GM15510 (cell line): ENCODE results near the gene FAM83E.

Experiments used
- POLR2A ChIP-seq: IDR thresholded peaks from 3 replicates; pipeline ENCODE4 v1.6.1; 2011; ENCODE audit warnings: borderline replicate concordance; ENCODE audit not compliant: insufficient read length; ENCODE audit errors: extremely low read depth

Gene FAM83E

DNA sequence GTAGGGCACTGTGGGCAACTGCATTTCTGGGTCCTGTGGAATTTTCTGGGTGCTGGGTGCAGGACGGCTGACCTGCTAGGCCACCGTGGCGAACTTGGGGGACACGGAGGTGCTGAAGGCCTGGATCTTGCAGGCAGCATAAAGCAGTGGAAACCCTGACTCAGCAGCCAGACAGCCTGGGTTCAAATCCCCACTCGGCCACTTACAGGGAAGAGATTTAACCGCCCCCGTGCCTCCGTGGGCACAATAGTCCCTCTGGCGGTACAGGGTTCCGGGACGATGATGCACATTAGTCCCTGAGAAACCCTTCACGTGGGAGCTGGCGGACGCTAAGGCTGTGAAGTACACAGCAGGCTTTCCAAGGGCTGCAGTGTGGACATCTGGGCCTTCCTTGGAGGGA is 3.0 kb downstream of the FAM83E start:
- no peak for TF ChIP-seq POLR2A

DNA sequence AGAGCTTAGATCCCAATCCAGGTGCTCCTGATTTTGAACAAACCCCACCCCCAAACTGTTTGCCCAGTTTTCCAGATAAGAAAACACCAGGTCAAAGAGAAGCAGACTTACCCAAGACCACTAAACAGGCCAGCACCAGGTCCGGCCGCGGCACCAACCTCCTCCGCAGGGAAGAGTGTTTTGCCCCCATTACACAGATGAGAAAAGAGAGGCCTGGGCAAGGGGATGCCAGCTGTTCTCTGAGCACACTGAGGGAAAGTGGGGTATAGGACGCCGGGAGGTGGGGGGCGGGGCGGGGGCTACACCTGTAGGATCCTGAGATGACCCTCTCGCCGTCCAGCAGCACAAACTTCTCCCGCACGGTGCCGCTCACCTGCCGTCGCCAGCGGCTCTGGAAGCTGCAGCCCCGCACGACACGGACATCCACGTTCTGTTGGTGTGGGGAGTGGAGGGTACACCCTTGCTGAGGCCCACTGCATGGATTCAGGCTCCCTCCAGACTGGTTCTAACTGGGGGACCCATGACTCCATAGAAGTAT is 5.2 kb downstream of the FAM83E start:
- TF ChIP-seq POLR2A: no peak

DNA sequence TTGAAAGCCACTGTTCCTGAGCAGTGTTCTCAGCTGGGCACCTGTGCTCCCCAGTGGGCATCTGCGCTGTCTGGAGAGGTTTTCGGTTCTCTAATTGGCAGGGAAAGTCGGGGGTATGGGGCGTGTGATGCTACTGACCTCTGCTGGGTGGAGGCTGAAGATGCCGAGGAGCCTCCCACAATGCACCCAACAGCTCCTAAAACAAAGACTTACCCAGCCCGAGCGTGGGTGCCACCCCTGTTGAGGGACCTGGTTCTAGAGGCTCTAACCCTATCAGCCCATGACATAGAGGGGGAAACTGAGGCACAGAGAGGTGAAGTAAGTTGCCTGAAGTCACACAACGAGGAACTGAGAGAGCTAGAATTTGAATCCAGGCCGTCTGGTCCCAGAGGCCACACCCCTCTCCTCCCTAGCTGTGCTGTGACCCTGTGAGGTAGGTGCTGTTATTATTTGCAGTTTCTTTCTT is 6.0 kb downstream of the FAM83E start:
- no peak for TF ChIP-seq POLR2A

DNA sequence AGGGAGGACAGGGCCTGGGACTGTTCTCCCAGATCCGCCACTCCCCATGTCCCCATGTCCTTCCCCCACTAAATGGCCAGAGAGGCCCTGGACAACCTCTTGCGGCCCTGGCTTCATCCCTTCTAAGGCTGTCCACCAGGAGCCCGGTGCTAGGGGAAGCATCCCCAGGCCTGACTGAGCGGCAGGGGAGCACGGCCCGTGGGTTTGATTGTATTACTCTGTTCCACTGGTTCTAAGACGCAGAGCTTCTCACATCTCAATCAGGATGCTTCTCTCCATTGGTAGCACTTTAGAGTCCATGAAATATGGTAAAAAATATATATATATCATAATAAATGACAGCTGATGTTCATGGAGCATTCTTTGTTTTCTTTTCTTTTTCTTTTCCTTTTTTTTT is 7.5 kb downstream of the FAM83E start:
- TF ChIP-seq POLR2A: no peak

DNA sequence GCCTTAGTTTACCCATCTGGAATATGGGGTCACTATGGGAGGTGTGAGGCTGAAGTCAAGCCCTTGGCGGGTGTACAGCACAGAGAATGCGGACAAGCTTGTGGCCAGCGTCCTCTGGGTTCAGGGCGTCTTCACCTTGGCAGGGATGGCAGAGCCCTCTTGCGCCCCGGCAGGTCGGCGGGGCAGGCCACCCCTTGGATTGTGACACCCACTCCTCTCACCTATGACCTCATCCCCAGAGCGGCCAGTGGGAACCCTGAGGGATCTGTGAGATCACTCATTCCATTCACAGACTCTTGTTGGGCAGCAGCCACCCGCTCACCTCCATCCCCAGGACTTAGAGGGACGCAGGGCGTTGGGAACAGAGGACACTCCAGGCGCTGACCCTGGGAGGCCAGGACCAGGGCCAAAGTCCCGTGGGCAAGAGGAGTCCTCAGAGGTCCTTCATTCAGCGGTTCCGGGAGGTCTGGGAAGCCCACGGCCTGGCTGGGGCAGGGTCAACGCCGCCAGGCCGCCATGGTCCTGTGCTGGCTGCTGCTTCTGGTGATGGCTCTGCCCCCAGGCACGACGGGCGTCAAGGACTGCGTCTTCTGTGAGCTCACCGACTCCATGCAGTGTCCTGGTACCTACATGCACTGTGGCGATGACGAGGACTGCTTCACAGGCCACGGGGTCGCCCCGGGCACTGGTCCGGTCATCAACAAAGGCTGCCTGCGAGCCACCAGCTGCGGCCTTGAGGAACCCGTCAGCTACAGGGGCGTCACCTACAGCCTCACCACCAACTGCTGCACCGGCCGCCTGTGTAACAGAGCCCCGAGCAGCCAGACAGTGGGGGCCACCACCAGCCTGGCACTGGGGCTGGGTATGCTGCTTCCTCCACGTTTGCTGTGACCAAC is 8.2 kb downstream of the FAM83E start, which contains the start of gene SPACA4:
SPACA4 (plus strand) TSS at position 280 of the 896 bp plus-strand sequence; CDS start at position 517, 237 bp downstream.
- no peak for TF ChIP-seq POLR2A

DNA sequence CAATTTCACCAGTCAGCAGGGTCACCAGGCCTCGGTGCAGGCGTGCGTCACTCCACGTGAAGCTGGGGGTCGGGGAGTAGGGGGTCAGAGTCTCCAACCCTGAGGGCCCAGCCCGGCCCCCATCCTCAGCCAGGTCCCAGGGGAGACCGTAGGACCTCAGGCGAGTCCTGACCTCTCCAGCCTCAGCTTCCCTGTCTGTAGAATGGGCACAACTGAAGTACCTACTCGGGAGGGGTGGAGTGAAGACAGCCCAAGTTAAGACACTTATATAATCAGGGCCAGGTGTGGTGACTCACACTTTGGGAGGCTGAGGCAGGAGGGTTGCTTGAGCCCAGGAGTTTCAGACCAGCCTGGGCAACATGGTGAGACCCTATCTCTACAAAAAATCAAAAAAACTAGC is 11.0 kb downstream of the FAM83E start:
- TF ChIP-seq POLR2A: no peak

DNA sequence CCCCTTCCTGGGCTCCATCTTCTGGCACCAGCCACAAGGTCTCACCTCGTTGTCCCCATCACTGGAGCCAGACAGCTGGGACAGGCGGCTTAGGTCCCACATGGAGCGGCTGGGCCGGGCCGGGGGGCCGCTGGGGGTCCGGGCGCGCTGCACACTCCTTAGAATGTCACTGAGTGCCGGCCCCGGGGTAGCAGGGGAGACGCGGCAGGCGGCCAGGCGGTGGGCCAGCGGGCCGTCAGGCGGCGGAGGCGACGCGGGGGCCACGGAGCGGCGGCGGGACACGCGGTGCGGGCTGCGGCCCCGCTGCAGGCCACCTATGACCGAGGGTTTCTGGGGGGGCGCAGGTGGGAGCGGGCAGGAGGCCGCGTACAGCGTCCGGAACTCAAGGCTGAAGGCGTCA is 11.4 kb downstream of the FAM83E start:
- no peak for TF ChIP-seq POLR2A

DNA sequence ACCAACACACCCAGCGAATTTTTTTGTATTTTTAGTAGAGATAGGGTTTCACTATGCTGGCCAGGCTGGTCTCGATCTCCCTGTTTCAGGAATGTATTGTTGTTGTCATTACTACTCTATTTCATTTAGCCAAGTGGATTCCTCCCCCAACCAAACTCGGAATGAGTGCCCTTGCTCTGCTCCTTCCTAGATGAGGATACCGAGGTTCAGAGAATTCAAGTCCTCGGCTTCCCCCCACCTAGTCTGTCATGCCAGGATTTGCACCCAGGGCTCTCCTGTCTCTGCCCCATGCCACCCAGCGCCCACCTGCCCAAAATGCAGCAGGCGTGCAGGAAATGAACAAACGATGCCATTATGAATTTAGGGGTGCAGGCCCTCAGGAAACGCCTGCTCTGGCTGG is 11.9 kb downstream of the FAM83E start:
- no peak for TF ChIP-seq POLR2A

DNA sequence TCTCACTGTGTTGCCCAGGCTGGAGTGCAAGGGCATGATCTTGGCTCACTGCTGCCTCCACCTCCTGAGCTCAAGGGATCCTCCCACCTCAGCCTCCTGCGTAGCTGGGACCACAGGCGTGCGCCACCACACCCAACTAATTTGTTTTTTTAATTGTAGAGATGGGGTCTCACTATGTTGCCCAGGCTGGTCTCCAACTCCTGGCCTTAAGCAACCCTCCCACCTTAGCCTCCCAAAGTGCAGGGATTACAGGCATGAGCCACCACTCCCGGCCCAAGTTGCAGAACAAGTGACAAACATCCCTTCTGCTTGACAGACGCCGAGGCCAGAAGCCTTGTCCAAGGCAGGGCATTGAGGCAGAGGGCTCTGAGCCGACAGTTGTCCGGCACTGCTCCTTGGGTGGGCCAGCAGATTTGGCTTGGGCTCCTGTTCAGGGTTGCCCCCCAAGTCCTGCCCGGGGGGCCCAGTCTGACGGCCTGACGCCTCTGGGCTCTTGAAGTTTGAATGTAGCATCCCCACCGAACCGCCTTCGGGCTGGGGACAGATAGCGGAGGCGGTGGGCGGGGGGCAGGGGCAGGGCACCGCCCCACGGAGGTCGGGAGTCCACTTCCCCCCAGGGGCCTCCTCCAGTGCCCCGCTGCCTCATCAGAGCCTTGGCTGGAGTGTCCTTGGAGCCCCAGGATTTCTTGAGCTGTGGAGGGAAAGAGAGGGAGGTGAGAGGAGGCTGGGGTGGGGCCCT is 14.0 kb downstream of the FAM83E start:
- TF ChIP-seq POLR2A: no peak

DNA sequence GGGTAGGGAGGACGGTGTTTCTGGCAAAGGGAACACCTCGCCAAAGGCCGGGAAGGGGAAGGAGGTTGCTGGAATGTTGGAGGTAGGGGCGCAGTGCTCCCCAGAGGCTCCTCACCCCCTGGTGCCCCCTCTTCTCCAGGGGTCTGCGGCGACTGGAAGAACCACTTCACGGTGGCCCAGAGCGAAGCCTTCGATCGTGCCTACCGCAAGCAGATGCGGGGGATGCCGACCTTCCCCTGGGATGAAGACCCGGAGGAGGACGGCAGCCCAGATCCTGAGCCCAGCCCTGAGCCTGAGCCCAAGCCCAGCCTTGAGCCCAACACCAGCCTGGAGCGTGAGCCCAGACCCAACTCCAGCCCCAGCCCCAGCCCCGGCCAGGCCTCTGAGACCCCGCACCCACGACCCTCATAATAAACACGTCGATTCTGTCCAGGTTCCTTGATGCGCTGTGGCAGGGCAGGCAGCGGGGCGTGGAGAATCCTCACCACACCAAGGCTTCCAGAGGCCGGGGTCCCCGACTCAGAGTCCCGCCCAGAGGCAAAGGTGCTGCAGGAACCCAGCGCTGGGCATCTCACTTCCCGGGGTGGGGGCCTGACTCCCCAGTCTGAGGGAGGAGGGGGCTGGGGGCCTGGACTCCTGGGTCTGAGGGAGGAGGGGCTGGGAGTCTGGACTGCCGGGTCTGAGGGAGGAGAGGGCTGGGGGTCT is 15.7 kb downstream of the FAM83E start:
- TF ChIP-seq POLR2A: no peak

DNA sequence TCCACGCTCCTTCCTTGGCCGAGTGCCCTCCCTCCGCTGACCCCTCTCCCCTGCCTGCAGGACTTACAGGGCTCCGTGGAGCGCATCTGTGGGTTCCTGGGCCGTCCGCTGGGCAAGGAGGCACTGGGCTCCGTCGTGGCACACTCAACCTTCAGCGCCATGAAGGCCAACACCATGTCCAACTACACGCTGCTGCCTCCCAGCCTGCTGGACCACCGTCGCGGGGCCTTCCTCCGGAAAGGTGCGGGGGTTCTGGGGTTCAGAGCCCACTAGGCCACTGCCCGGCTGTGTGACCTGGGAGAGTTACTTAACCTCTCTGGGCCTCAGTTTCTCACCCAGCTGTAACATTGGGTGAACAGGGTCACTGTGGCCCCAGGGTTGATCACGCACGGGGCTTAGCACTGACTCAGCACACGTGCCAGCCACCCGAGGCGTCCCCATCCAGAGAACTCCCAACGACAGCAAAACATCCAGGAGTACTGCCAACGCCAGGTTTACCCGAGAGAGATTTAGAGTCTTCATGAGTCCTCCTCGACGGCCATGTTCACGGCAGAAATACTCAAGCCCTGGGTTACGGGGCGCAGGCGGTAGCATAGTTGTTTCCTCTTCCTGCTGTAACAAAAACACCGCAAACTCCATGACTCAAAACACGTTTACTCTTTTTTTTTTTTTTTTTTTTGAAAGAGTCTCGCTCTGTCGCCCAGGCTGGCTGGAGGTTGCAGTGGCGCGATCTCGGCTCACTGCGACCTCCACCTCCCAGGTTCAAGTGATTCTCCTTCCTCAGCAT is 18.0 kb downstream of the FAM83E start:
- no peak for TF ChIP-seq POLR2A

DNA sequence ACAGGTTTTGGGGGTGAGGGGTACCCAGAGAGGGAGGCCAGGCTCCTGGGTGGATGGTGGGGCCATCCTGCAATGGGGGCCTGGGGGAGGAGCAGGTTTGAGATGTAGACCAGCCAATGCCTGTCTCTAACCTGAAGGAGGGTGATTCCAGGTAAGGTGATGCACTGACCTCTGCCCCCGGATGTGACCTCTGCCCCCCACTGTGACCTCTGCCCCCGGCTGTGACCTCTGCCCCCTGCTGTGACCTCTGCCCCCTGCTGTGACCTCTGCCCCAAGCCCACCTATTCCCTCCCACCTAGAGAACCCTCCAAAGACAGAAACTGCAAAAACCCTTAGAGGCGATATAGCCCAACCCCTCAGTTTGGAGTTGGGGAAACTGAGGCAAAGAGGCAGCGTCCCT is 18.6 kb downstream of the FAM83E start:
- no peak for TF ChIP-seq POLR2A

DNA sequence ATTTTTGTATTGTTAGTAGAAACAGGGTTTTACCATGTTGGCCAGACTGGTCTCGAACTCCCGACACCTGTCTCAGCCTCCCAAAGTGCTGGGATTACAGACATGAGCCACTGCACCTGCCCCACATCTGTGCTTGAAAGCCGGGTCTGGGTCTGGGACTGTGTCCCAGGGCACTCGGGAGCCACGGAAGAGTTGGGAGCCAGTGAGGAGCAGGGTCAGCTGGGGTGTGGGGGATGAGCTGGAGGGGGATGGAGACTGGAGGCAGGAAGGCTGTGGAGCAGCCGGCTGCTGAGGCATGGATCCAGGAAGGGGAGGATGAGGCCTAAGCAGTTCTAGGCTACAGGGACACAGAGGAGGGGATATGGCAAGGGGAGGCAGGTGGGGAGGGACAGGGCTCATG is 19.0 kb downstream of the FAM83E start:
- TF ChIP-seq POLR2A: no peak

DNA sequence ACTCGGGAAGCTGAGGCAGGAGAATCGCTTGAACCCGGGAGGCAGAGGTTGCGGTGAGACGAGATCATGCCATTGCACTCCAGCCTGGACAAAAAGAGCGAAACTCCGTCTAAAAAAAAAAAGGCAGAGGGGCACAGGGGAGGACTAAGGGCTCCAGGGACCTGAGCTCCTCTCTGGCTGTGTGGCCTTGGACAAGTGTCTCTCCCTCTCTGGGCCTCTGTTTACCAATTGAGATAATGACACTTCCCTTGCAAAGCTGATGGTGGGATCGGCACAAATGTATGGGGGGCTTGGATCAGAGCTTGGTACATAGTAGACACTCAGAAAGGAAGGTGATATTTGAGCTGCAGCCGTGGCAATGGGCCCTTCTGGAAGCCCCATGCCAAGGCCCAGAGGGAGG is 19.7 kb downstream of the FAM83E start:
- no peak for TF ChIP-seq POLR2A

DNA sequence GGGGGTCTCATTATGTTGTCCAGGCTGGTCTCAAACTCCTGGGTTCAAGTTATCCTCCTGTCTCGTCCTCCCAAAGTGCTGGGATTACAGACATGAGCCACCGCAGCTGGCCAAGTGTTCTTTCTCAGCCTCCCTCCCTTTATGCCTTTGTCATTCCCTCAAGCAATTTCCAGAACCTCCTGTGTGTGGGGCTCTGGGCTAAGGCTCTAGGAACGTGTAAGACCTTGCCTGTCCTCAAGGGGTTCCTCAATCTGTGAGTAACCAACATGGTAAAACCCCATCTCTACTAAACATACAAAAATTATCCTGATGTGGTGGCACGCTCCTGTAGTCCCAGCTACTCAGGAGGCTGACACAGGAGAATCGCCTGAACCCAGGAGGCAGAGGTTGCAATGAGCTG is 23.9 kb downstream of the FAM83E start:
- TF ChIP-seq POLR2A: no peak
